HG03354 (cell line): ENCODE data around the gene FIP1L1.
"Not testable (repeated sequence)": the region's sequence is repeated elsewhere in the genome, so short reads cannot be mapped to it uniquely, and the experiment has no call there.

ENCODE experiments used
- ATAC-seq: cut with Tn5 transposase; IDR thresholded peaks from one replicate; pipeline ENCODE4 v1.9.1; 2021; ENCODE audit warnings: mild to moderate bottlenecking; ENCODE audit not compliant: unreplicated experiment, poor library complexity, severe bottlenecking

FIP1L1 gene

DNA sequence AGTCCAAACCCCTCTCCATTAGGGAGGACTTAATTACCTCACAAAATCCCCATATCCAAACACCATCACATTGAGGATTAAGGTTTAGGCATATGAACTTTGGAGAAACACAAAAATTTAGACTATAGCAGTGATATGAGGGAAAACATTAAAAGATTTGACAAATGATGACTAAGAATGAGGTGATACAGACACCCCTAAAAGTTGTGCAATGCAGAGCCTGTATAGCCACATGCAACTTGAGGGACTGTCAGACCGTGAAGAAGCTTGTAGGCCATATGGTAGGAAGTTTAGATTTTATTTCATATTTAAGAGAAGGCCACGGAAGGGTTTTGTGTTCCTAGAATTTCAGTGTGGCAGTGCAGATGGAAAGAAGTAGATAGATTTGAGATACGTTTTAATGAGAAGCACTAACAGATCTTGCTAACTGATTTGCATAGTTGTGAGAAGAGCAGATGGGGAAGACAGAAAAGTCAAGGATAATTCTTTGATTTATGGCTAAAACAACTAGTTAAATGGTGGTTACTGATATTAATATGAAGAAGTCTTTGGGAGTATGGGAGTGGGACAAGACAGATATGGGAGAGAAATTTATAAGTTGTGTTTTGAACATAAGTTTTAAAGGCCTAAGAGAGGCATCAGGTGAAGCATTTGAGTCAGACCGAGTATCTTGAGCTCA lies 5.5 kb upstream of the FIP1L1 start:
- ATAC-seq = no peak

GRCh38 chr4:53374777-53375258 lies 2.6 kb upstream of the FIP1L1 start:
- ATAC-seq = no peak

DNA sequence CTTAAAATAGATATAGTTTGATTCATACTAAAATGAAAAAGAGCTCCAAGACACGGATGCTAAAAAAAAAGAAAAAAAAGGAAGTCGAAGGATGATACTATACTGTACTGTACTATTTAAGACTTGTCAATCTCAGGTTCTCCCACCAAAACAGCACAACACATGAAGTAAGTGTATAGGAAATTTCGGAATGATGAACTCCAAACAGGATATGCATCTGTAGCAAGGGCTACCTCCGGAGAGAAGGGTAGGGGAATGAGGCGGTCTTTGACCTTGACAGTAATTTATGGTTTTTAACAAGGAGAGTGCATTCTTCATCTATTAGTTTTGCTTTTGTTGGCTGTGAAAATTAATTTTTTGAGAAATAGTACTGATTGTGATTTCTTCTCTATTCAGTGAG lies 541 bp upstream of the FIP1L1 start:
- no peak for ATAC-seq

DNA sequence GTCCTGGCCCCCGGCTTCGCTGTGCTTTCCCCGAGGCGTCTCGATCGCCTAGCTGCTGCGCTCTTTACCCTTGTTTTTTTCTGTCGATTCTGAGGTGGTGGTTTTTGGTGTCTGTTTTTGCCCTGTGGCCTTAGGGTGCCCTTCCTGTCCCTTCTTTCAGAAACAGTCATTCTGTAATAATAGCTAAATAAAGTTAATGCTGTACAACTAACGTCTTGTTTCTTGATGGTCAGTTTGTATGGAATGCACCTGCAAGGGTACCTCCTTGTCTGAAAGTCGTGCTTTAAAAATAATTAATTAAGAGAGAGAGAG lies 686 bp downstream of the FIP1L1 start:
- ATAC-seq = peak; percentile 59

DNA sequence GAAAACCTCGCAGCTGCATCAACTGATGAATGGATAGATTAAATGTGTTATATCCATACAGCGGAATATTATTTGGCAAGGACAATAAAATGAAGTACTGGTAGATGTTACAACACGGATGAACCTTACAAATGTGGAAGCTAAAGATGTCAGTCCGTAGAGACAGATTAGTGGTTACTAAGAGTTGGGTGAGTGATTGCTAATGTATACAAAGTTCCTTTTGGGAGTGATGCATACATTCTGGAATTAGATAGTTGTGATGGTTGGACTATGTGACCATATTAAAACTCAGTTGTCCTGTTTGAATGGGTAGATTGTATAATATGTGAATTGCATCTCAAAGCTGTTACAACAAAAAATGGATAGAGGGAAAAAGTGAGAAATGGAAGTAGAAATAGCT lies 2.8 kb downstream of the FIP1L1 start:
- ATAC-seq = no peak

DNA sequence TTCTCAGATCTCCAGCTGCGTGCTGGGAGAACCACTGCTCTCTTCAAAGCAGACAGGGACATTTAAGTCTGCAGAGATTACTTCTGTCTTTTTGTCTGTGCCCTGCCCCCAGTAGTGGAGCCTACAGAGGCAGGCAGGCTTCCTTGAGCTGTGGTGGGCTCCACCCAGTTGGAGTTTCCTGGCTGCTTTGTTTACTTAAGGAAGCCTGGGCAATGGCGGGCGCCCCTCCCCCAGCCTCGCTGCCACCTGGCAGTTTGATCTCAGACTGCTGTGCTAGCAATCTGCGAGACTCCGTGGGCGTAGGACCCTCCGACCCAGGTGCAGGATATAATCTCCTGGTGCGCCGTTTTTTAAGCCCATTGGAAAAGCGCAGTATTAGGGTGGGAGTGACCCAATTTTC lies 32.0 kb downstream of the FIP1L1 start:
- ATAC-seq = not testable (repeated sequence)

- ATAC-seq = no peak
Measured at GRCh38 chr4:53419208-53419607, 41.8 kb downstream of the FIP1L1 start.

- no peak for ATAC-seq
Measured at GRCh38 chr4:53421791-53422190, 44.4 kb downstream of the FIP1L1 start.

GRCh38 chr4:53422367-53422766 lies 44.9 kb downstream of the FIP1L1 start:
- ATAC-seq = no peak

GRCh38 chr4:53424280-53424679 lies 46.8 kb downstream of the FIP1L1 start:
- ATAC-seq = no peak

DNA sequence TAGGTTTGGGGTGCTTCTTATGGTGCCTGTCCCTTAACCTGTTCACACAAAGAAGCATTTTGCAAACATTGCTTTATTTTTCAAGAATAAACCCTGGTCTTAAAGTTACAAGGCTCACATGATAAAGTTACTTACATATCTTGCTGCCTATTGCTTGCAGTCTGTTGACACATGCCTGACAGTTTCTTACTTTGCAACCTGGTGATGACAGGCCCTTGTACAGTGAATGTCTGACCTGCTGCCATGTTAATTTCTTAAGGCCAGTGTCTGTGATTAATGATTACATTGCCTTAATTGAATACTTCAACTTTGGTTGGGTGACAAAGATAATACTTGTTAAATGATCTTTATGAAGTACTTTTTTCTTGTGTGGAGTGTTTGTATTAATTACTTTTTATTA lies 49.9 kb downstream of the FIP1L1 start:
- no peak for ATAC-seq

GRCh38 chr4:53431052-53431451 lies 53.6 kb downstream of the FIP1L1 start:
- no peak for ATAC-seq

- ATAC-seq = peak; percentile 88
Measured at GRCh38 chr4:53432528-53433424, 55.3 kb downstream of the FIP1L1 start.

- ATAC-seq = no peak
Measured at GRCh38 chr4:53436251-53436650, 58.8 kb downstream of the FIP1L1 start.

DNA sequence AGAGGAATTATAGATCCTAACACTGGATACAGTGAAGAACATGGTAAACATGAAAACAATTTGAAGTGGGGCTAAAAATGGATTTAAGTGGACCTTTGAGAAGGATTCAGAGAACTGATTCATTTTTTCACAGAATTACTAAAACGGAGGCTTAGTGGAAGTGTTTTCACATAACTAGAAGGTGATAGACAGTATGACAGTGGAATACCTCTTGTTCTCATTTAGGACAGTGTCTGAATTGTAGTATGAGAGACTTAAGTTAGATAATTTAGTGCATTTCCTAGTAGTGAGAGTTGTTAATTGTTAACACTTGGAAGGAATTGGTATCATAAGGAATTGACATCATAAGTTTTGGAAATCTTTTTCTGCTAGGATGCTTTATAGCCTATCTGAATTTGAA lies 64.1 kb downstream of the FIP1L1 start:
- ATAC-seq = no peak

GRCh38 chr4:53444954-53445353 lies 67.5 kb downstream of the FIP1L1 start:
- no peak for ATAC-seq

GRCh38 chr4:53450773-53451172 lies 73.3 kb downstream of the FIP1L1 start:
- ATAC-seq = no peak

DNA sequence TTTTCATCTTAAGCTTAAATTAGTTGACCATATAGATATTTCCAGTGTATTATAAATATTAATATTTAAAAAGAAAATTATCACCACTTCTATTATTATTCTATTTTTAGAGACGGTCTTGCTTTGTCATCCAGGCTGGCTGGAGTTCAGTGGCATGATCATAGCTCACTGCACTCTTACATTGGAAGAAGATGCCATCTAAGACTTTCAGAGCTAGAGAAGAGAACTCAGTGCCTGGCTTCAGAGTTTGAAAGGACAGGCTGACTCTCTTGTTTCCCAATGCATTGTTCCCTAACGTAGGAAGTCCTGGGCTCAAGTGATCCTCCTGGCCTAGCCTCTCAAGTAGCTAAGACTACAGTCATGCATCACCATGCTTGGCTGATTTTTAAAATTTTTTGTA lies 75.9 kb downstream of the FIP1L1 start:
- ATAC-seq = no peak

- no peak for ATAC-seq
Measured at GRCh38 chr4:53455766-53456165, 78.3 kb downstream of the FIP1L1 start.

- ATAC-seq = no peak
Measured at GRCh38 chr4:53456178-53456577, 78.7 kb downstream of the FIP1L1 start.

DNA sequence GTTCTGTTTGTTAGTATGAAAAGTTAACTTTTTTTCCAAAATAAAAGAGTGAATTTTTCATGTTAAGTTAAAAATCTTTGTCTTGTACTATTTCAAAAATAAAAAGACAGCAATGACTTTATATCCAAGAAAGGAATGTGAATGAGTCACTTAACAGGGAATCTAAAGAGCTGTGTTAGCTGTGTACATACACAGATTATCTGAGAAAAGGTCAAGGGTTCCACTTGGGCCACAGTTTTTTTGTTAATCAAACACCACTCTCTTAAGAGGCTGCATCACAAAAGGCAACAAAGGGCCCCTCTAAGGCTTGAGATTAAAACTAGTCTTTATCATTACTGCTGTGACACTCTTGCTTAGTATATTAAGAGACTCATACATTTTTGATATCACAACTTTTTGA lies 82.1 kb downstream of the FIP1L1 start:
- no peak for ATAC-seq
